HTERT RPE-1 (cell line): ENCODE measurements around the gene KRTAP10-5.
"Not testable (repeated sequence)": the region's sequence is repeated elsewhere in the genome, so short reads cannot be mapped to it uniquely, and the experiment has no call there.

Experiments used
- in situ Hi-C: fragments of 300-500 bp; cut with MboI; formaldehyde crosslinking; loops from 4 replicates; pipeline ENCODE4 v1.14.3; 2020; ENCODE audit warnings: low sequenced_read_pairs

KRTAP10-5 gene

GRCh38 chr21:44611551-44611950 is 31.1 kb upstream of the KRTAP10-5 start:
- in situ Hi-C loops = no loop called here

DNA sequence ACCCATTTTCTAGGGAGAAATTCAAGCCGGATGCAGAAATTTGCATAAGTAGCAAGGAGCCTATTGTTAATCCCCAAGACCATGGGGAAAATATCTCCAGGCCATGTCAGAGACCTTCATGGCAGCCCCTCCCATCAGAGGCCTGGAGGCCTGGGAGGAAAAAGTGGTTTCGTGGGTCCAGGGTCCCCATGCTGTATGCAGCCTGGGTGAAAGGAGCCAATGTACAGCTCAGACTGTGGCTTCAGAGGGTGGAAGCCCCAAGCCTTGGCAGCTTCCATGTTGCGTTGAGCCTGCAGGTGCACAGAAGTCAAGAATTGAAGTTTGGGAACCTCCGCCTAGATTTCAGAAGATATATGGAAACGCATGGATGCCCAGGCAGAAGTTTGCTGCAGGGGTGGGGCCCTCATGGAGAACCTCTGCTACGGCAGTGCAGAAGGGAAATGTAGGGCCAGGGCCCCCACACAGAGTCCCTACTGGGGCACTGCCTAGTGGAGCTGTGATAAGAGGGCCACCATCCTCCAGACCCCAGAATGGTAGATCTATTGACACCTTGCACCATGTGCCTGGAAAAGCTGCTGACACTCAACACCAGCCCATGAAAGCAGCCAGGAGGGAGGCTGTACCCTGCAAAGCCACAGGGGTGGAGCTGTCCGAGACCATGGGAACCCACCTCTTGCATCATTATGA is 29.9 kb upstream of the KRTAP10-5 start:
- in situ Hi-C loops = not testable (repeated sequence)

GRCh38 chr21:44609193-44609592 is 28.8 kb upstream of the KRTAP10-5 start:
- in situ Hi-C loops = no loop called here

GRCh38 chr21:44606495-44606894 is 26.1 kb upstream of the KRTAP10-5 start:
- in situ Hi-C loops = no loop called here

- in situ Hi-C loops = no loop called here
Measured at GRCh38 chr21:44603911-44604310, 23.5 kb upstream of the KRTAP10-5 start.

DNA sequence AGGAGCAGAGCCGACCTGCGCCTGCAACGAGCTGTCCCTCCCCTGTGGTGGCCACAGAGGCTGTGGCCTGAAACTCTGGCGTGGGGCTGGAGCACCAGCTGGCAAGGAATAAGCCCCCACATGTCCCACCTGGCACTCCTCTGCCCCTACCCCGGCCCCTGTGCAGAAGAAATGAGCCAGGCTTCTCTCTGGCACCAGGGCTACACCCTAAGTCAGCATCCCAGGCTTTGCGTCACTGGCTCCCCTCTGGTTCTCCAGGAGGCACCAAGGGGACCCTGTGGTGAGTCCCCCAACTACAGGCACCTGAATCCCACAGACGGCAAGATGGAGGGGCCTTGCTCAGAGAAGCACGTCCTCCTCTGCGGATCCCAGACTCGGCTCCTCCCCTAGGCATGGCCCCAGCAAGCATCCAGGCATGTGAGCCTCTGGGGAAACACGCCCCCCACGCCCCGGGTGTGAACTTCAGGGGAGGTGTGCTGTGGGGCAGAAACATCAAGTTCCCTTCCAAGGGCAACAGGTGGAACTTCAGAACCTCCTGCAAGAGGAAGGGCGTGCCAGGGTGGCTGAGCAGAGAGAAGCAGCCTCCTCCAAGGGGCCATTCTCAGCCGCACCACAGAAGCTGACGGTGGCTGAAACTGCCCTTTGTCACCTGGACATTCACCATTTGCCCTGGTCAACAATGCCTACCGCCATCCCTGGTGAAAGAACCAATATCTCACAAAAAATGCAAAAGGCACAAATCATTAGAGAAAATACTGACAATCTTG is 22.9 kb upstream of the KRTAP10-5 start:
- in situ Hi-C loops = no loop called here

- in situ Hi-C loops = no loop called here
Measured at GRCh38 chr21:44602463-44602850, 22.1 kb upstream of the KRTAP10-5 start.

DNA sequence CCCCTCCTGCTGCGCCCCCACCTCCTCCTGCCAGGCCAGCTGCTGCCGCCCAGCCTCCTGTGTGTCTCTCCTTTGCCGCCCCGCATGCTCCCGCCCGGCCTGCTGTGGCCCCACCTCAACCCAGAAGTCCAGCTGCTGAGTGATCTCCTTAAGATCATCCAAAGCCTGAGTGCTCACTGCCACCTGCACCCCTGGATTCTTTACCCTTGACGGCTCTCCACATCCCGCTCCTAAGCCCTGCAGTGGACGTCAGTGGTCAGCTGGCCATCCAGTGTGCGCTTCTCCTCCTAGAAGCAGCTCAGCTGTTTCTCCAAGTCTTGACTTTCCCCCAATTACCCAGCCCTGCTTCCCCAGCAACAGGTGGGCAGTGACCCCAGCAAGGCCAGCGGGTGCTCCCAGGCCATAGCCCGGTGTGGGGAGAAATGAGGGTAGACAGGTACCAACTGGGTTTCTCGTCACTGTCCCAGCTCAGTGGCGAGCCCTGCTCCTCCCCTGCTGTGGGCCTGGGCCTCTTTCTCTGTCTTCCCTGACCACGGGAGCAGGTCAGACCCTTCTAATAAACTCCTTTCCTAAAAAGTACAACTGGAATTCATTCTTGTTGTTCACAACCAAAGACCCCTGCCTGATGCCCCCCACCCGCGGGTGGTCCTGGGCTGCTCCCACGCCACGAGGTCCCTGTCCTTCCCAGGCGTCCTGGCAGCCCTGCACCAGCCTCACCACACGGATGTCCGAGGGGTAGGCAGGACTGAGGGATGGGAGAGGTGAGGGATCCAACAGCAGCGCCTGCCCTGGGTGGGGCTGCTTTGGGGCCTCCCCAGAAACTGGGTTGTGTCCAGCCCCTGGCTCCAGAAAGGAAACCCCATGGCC is 21.4 kb upstream of the KRTAP10-5 start:
- in situ Hi-C loops = no loop called here

- in situ Hi-C loops = not testable (repeated sequence)
Measured at GRCh38 chr21:44601091-44601490, 20.7 kb upstream of the KRTAP10-5 start.

DNA sequence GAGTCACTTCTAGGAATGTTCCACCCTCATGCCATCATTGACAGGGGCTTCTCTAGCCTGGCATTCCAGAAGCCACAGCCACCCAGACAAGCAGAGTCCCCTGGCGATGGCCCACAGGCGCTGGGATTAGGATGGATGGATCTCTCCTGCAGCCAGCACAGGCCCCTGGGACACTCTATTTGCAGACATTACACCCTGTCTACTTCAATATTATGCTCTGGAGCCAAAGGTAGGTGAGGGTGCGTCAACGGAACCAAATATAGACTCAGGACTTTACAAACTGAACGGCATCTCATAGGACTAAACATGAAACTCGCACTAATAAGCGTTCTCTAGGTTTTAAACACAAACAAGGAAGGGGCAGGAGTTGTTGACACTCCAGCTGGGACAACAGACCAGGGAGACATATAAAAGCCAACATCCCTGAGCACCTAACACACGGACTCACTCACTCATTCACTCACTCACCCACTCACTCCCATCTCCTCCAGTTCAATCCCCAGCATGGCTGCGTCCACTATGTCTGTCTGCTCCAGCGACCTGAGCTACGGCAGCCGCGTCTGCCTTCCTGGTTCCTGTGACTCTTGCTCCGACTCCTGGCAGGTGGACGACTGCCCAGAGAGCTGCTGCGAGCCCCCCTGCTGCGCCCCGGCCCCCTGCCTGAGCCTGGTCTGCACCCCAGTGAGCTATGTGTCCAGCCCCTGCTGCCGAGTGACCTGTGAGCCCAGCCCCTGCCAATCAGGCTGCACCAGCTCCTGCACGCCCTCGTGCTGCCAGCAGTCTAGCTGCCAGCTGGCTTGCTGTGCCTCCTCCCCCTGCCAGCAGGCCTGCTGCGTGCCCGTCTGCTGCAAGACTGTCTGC is 19.9 kb upstream of the KRTAP10-5 start, which contains the start of gene KRTAP10-7:
KRTAP10-7 (plus strand) TSS at position 480 of the 861 bp plus-strand sequence; CDS start at position 505, 25 bp downstream.
- in situ Hi-C loops = not testable (repeated sequence)

DNA sequence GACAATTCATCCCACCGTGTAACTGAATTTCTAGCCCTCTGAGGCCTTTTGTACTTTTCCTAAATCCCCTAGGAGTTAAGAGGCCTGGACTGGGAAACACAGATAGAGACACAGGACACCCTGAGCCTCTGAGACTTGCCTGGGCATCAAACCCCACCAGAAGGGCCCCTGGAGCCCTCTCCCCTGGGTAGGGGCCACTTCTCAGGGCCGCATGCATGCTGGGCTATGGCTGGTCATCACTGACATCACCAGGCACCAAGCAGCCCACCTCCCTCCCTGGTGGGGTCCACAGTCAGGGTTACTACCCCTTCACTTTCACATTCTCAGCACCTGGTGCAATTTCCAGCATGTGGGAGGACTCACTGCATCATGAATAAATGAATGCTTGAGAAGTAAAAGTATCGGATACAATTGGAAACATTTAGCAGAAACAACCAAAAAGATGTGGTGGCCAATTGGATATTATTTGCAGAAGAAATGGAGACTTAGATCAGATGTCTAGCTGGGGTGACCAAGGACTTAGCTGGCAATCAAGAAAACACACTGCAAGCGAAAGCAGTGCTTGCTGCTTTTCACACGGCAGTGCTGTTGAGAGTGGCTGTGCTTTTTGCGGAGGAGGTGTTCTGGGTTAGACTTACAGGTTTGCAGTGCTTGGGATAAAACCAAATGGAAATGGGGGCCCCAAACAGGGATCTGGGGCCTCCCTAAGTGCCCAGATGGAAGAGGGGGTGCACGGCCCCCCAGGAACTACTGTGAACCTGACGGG is 19.0 kb upstream of the KRTAP10-5 start:
- in situ Hi-C loops = no loop called here

- in situ Hi-C loops = no loop called here
Measured at GRCh38 chr21:44598061-44598460, 17.7 kb upstream of the KRTAP10-5 start.

DNA sequence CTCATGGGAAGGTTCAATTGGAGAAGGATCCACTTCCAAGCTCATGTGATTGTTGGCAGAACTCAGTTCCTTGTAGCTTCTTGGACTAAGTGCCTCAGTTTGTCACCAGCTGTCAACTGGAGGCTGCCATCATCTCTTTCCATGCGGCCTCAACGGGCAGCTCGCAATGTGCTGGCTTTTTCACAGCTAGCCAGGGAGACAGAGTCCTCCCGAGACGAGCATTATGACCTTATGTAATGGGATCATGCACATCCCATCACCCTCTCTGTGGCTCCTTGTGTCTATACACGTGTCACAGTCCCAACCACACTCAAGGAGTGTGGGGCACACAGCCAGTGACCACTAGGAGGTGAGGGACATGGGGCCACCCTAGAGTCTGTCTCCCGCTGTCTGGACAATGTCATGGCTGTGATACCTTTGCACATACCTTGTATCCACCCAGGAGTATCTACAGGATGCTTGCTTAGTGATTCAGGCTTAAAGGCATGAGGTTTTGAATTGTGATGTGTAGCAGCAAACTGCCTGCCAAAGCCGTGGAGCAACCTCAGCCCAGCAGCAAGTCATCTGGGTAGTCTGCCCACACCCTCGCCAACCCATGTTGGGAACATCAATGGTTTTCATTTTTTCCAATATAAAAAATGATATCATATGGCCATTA is 15.8 kb upstream of the KRTAP10-5 start:
- in situ Hi-C loops = no loop called here

DNA sequence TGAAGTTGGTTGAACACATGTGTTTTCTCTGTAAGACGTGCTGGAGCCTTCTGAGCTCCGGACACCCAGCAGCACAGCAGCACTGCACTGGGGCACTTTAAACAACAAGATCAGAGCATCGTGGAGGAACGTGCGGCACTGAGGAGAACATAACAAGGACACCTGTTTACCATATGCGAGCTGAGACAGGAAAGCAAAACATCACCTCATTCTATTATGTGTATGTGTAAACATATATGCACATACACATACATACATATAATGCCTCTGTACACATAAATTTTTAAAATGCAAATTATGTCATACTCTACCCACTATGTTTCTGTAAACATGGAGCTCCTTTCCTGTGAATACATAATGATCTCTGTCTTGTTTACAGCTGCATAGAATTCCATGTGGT is 15.1 kb upstream of the KRTAP10-5 start:
- in situ Hi-C loops = no loop called here

- in situ Hi-C loops = no loop called here
Measured at GRCh38 chr21:44594406-44594916, 14.1 kb upstream of the KRTAP10-5 start.

DNA sequence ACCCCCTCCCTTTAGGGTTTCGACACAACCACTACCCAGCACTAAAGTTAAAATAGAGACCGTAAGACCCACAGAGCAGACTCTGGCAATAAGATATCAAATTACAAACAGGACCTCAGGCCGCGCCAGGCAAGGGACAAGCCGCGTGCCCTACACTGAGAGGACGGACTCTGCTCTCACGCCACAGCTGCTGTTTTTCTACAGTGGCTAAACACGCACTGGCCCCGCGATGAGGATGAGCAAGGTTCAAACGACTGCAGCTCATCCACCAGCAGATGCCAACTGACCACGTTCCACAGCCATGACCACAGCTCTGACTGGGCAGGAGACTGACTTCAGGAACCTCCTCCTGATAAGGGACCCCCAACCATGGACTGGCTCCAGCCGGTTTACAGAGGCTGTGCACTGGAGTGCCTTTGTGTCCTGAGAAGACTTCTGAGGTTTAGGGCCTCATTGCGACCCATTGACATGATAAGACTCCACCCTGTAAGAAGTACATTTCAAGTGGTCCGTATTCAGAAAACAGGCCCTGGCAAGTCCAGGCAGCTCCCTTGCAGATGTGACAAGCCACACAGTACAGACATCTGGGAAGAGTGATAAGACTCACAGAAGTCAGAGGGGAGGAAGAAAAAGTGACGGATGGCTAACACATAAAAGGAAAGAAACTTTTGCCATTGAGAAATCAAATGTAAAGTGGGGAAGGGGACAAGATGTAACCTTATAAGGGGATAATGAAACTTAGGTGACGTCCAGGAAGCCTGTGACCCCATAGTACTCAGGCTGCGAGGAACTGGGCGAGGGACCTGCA is 13.4 kb upstream of the KRTAP10-5 start:
- in situ Hi-C loops = no loop called here

- in situ Hi-C loops = no loop called here
Measured at GRCh38 chr21:44592446-44593311, 12.3 kb upstream of the KRTAP10-5 start, which contains the start of gene KRTAP10-6. TSS of gene KRTAP10-6 (minus strand) at chr21:44592505. CDS start at chr21:44592484, 21 bp downstream.
